Hematopoietic multipotent progenitor cell treated with erythropoietin and hydrocortisone succinate and interleukin-3 and kit ligand, for 4 days (in vitro differentiated cells): Measurements from ENCODE around the gene RFTN1.
A peak's percentile ranks its signal among the peaks of the same experiment; 100 is the strongest.

Source experiments
- DNase-seq: peaks from one replicate; pipeline ENCODE4 v3.0.0-alpha.2; 2015

The RFTN1 gene

GRCh38 chr3:16429086-16429485, 84.4 kb downstream of the RFTN1 start:
- no peak for DNase-seq

- no peak for DNase-seq
Observed at GRCh38 chr3:16428612-16429011, 84.9 kb downstream of the RFTN1 start.

- peak; percentile 29 for DNase-seq
Observed at GRCh38 chr3:16427103-16427965, 86.2 kb downstream of the RFTN1 start.

GRCh38 chr3:16426665-16427064, 86.8 kb downstream of the RFTN1 start:
- no peak for DNase-seq

- DNase-seq = no peak
Observed at GRCh38 chr3:16426029-16426400, 87.5 kb downstream of the RFTN1 start.

GRCh38 chr3:16425398-16426028, 88.0 kb downstream of the RFTN1 start:
- DNase-seq = no peak

- no peak for DNase-seq
Observed at GRCh38 chr3:16423947-16424673, 89.4 kb downstream of the RFTN1 start.

- DNase-seq = no peak
Observed at GRCh38 chr3:16423298-16423697, 90.2 kb downstream of the RFTN1 start.

- no peak for DNase-seq
Observed at GRCh38 chr3:16419640-16420241, 93.8 kb downstream of the RFTN1 start.

GRCh38 chr3:16417945-16418739, 95.4 kb downstream of the RFTN1 start:
- no peak for DNase-seq

GRCh38 chr3:16415911-16416476, 97.5 kb downstream of the RFTN1 start:
- DNase-seq = no peak

- DNase-seq = no peak
Observed at GRCh38 chr3:16413321-16413720, 100.2 kb downstream of the RFTN1 start.

- DNase-seq = no peak
Observed at GRCh38 chr3:16412192-16412800, 101.2 kb downstream of the RFTN1 start.

GRCh38 chr3:16411441-16411840, 102.1 kb downstream of the RFTN1 start:
- no peak for DNase-seq

GRCh38 chr3:16410659-16411058, 102.8 kb downstream of the RFTN1 start:
- no peak for DNase-seq

GRCh38 chr3:16409032-16409431, 104.5 kb downstream of the RFTN1 start:
- DNase-seq = no peak

- no peak for DNase-seq
Observed at GRCh38 chr3:16407366-16407765, 106.1 kb downstream of the RFTN1 start.

- no peak for DNase-seq
Observed at GRCh38 chr3:16406579-16406978, 106.9 kb downstream of the RFTN1 start.

- DNase-seq = no peak
Observed at GRCh38 chr3:16406166-16406565, 107.3 kb downstream of the RFTN1 start.

- no peak for DNase-seq
Observed at GRCh38 chr3:16404349-16404895, 109.1 kb downstream of the RFTN1 start.

GRCh38 chr3:16402451-16402850, 111.0 kb downstream of the RFTN1 start:
- DNase-seq = no peak
